ENCODE data around the gene TMEM59L.
"Not testable (repeated sequence)": the region's sequence is repeated elsewhere in the genome, so short reads cannot be mapped to it uniquely, and the experiment has no call there.

TMEM59L gene

DNA sequence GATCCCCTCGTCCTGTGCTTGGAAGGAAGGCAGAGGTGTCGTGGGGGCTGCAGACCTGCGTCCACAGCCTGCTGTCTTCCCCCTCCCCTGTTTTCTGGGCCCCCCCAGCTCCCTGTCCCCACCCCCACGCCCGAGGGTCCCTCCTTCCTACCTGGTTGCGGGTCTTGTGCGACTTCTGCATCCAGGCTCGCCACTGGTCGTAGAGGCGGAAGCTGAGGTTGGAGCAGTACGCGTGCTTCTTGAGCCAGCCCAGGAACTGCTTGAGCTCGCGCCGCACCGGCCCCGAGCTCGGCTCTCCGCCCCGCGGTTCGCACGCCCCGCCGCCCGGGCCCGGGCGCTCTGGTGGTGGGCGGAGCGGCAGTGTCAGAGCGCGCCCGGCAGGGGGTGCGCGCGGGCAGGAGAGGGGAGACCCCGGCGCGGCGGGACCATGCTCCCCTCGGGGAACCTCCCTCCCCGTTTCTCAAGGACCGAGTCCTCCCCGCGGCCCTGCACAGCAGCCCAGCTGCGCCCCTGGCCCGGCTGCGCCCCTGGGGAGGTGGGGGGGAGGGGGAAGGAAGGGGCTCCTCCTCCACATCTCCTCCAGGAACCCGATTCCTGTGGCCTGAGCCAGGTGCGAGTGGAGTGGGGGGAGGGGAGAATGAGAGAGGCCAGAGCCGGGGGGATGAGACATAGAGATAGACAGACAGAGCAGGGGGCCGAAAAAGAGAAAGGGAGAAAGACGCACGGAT, 18.4 kb upstream of the TMEM59L start:
- DNase-seq (ENCODE audit: low spot score) = peak; percentile 86

DNA sequence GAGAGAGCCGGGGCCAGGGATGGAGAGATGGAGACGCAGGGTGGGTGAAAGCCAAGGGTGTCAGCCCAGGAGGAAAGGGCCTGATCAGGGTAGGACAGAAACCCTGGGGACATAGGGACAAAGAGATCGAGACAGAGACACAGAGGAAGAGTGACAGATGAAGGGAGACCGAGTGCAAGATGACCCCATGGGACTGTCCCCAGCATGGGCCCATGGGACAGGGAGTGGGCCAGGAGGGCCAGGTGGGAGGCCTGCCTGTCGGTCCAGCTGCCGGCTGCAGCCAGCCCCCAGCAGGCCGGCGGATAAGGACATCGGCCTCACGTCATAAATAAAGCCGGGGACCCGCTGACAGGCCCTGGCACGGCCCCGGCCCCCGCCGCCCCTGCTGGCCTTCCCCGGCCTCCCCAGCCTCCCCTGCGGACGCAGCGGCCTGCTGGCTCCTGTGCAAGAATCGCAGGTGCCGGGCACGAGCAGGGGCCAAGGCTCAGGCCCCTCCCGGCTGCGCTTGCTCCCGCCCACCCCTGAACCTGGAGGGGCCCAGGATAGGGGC, 17.8 kb upstream of the TMEM59L start:
- DNase-seq (ENCODE audit: low spot score) = no peak

DNA sequence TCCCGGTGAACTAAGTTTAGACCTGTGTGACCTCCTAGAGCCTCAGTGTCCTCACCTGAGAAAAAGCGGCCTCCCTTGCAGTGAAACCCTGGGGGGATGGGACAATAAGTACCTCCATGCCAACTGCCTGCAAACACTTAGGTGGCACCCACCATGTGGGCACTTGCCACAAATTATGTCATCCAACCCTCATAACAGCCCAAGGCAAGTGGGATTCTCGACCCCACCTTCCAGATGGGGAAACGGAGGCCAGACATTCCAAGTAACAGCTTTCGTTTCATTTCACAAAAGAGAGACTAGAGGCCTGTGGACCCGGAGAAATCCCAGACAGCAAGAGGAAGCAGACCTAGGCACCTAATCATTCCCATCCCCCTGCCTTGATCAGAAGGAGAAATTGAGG, 17.2 kb upstream of the TMEM59L start:
- no peak for DNase-seq (ENCODE audit: low spot score)

DNA sequence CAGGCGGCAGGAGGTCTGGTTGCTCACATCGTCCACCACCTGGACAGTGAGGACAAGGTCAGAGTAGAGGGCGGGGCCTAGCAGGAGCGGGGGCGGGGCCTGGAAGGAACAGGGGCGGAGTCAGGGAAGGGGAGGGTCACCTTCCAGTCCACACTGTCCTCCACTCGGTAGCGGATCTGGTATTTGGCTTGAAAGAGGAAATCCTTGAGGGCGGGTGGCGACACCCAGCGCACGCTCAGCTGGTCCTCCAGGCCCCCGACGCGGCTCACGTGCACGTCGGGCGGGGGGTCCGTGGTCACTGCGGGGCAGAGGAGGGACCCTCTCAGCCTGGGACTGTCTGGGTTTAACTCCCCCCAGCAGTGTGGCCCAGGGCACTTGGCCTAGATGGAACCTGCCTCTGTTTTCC, 15.9 kb upstream of the TMEM59L start:
- no peak for DNase-seq (ENCODE audit: low spot score)

DNA sequence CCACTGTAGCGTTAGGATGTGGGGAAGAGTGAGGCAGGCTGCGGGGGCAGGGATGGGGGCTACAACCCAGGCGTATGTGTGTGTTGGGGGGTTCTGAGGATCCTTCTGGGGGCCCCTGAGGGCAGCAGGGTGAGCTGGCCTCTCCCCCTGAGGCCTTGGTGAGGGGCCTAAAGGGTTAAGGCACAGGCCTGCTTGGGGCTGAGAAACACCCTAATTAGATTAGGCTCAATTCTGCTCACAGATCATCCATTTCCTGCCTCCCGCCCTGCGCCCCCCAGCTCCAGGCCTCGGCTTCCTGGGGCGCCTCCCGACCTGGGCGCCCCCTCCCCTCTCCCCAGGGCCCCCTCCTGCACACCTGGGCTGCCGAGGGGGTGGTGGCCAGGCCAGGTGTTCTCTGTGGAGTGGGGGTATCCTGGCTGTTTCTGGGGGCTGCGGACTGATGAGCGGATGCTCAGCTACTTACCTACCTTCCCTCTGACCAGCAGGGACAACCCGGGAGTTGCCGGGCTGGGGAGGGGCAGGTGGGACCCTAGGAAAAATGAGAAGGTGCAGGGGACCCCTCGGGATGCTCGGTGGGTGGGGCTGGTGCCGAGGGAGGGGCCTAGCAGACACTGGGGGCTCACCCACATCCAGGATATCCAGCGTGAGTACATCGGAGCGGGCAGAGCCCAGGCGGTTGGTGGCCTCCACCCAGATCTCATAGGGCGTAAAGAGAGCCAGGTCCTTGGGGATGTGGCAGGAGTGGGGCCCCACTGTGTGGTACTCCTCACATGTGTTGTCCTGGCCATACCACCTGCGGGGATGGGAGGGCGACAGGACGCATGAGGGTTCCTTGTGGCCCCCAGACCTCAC, 14.6 kb upstream of the TMEM59L start:
- no peak for DNase-seq (ENCODE audit: low spot score)

DNA sequence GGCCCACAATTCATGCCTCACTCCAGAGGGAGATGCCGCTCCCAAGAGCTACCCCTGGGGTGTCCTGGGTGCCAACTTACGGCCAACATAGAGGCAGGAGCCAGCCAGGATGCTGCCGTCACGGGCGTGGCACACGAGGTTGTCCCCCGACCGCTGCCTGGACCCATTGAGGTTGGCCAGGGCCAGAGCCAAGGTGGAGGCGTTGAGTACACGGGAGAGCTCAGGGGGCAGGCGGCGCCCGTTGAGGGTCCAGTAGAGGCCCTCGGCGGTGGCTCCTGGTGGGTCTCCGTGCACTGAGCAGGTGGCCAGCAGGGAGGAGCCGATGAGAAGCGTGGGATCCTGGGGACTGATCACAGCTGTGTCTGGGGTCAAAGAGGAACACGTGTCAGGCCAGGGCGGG, 13.2 kb upstream of the TMEM59L start:
- DNase-seq (ENCODE audit: low spot score) = no peak

DNA sequence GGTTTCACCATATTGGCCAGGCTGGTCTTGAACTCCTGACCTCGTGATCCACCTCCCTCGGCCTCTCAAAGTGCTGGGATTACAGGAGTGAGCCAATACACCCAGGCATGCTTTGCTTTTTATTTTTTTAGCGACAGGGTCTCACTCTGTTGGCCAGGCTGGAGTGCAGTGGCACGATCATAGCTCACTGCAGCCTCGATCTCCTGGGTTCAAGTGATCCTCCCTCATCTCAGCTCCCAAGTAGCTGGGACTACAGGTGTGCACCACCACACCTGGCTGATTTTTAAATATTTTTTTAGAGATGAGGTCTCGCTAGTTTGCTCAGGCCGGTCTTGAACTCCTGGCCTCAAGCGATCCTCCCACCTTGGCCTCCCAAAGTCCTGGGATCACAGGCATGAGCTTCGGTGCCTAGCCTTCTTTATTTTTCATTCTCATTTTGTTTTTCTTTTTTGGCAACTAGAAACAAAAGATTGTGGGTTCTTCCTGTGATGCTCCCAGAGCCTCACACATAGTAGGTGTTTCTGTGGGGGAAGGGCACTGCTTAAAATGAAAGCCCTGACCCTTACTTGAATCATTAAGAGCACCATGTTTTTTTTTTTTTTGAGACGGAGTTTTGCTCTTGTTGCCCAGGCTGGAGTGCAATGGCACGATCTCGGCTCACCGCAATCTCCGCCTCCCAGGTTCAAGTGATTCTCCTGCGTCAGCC, 11.8 kb upstream of the TMEM59L start:
- not testable (repeated sequence) for DNase-seq (ENCODE audit: low spot score)

DNA sequence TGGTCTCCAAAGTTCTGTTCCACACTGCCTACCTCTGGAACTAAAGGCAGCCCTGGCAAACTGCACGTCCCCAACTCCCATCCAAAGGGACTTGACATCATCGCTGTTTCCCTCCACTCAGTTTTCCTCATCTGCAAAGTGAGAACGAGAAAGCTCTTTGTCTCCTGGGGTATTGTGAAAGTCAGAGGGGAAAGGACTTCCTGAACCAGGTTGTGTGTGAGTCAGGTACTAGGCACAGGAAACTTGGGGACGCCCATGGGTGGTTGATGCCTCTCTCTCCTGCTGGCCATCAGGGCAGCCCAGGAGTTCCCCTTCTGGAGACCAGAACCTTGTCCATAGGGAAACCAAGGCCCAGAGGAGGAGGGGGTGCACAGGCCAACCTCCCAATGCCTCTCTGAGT, 10.8 kb upstream of the TMEM59L start:
- DNase-seq (ENCODE audit: low spot score) = no peak

DNA sequence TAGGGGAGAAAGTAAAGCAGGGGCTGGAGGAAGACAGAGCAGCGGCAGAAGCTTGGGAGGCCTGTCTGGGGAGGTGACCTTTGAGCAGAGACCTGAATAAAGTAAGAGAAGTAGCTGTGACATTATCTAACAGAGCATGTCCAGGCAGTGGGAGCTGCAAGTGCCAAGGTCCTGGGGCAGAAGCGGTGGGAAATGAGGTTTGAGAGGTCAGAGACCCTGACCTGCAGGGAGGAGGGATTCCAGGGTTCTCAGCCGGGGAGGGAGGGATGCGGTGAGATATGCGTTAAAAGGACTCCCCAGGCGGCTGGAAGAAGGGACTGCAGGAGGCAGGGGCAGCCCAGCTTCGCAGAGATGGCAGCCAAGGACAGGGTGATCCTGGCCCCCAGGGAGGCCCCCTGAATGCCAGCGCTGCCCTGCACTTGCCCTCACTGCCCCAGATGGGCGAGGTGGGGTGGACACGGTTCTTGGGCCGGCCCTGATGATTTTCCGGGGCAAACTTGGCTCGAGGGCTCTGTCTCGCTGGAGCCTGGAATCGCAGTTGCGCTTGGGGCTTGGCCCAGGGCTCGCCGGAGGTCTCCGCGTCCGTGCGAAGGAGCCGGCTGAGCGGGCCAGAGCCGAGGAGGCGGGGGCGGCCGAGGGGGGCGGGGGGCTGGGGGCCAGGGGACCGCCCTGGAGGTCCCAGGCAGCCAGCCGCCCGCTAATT, 9.3 kb upstream of the TMEM59L start:
- DNase-seq (ENCODE audit: low spot score) = no peak

DNA sequence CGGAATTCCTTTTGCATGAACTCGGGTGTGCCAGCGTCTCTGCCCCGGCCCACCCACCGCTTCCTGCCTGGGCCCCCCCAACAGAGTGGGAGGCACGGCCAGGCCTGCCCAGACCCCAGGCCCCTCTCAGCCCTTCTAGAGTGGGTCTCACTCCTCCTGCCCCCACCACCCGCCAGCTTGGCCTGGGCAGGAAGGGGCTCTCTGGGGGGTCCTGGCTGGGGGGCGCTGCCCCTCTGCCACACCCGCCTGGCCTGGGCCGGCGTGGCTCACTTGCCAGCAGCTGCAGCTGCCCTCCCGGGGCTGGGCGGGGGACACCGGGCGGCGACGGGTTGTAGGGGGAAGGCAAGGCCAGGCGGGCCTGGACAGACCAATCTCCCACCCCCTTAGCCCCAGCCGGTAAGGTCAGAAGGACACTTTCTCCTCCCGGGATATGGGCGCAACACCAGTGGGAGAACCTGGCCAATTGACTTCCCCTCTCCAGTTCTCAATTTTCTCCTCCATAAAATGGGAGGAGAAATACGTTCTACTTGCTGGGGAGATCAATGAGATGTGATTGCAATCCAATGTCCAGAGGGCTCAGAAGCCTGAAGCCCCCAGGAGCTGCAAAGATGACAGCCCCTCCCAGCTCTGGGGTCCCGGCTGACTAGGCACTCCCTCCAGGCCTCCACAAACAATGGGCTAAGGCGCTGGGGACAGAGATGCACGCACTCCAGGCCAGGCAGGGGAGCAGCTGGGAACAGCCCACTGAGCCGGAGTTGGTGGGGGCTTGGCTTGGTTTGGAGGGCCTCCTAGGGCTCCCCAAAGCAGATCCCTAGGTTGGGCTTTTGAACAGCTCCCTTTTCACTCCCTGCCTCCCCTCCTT, 8.5 kb upstream of the TMEM59L start:
- DNase-seq (ENCODE audit: low spot score) = no peak

DNA sequence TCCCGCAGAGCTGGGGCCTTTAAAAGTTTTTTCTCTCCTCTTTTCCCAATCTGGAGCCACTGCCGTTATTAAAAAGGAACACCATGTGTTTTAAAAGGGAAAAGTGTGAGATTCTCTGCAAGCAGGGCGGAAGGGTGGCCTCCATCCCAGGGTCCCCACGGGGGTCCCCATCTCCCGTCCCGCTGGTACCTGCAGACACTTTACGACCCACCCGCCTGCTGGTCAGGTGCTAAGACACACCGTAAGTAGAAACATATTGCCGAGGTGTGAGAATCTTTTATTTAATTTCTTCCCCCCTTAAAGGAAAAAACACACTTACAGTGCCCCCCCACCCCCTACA, 7.9 kb upstream of the TMEM59L start:
- DNase-seq (ENCODE audit: low spot score) = no peak

DNA sequence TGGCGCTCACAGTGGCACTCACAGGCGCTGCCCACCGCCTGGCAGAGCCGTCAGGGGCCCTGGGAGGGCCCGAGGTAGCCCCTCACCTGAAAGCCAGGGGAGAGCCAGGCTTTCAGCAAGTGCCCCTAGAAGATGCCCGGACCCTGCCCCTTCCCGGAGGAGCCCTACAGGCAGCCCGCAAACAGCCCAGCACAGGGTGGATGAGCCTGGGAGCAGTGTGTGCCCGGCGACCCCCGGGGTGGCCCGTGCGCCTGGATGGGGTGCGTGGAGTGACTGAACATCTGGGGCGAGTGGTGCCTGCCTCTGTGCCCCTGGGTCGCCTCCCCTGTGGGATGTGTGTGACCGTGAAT, 7.5 kb upstream of the TMEM59L start:
- no peak for DNase-seq (ENCODE audit: low spot score)

DNA sequence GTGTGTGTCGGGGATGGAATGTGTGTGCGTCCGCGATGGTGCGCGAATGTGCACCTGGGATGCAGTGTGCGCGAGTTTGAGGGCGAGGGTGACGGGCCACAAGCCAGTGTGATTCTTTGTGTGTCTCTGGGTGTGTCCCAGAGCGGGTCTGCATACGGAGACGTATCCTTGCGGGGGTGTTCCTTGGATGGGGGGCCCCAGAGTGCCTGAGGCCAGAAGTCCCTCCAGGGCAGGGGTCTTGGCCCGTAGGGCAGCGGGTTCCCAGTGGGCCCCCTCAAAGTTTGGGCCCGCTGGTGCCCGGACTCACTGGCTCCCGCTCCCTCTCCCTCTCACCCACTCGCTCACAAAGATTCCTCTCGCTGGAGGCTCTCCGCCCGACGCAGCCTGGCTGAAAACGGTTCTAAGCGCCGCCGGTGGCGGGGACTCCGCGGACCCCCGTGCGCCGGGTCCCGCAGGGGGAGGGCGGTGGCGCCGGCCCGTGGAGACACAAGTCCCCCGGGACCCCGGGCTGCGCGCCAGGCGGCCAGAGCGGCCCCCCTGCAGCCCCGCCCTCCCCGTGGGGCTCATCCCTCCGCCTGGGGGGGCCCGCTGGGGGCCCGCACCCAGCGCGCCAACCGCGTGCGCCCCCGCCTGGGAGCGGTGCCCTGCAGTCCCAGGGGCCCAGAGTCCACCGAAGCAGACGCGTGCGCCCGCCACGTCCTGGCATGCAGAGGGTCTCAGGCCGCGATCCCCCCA, 7.0 kb upstream of the TMEM59L start:
- no peak for DNase-seq (ENCODE audit: low spot score)

DNA sequence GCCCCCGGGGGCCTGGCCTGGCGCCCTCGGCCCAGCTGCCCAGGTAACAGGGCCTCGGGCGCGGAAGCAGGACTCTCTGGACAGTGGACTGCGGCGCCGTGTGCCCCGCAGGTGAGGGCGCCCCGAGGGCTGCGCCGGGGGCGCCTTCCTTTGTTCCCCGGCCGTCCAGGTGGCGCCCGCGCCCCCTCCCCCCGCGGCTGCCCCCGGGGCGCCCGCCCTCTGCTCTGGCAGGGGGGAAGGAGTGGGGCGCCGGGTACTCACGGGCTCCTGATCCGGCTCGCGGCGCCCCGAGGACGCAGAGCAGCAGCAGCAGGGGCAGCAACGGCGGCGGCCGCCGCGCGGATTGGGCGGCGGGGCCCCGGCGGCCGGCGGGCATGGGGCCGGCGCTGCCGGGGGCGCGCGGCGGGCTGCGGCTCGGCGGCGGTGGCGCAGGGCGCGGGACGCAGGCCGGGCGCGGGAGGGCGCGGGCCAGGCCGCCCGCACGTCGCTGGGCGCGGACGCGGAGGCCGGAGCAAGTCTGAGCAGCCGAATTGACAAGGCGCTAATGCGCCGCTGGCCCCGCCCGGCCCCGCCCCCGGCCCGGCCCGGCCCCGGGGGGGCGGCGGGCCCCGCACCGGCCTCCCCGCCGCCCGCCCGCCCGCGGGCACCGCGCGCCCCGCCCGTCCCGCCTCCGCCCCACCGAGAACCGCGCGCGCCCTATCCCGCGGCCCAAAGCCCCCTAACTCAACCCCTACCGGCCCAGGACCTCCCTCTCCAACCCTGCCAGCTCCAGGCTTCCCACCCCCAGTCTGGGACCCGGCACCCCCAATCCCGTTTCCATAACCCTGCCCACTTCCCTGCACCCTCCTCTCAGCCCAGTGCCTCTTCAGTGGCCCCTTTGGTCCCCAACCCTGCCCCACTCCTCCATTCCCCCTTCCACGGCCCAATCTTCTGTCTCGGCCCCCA, 6.1 kb upstream of the TMEM59L start, which contains the start of gene CRLF1:
Gene CRLF1, minus strand, starts transcription at position 519 of the 945 bp plus-strand sequence. Its CDS starts 143 bp downstream, at position 376.
- DNase-seq (ENCODE audit: low spot score) = no peak

DNA sequence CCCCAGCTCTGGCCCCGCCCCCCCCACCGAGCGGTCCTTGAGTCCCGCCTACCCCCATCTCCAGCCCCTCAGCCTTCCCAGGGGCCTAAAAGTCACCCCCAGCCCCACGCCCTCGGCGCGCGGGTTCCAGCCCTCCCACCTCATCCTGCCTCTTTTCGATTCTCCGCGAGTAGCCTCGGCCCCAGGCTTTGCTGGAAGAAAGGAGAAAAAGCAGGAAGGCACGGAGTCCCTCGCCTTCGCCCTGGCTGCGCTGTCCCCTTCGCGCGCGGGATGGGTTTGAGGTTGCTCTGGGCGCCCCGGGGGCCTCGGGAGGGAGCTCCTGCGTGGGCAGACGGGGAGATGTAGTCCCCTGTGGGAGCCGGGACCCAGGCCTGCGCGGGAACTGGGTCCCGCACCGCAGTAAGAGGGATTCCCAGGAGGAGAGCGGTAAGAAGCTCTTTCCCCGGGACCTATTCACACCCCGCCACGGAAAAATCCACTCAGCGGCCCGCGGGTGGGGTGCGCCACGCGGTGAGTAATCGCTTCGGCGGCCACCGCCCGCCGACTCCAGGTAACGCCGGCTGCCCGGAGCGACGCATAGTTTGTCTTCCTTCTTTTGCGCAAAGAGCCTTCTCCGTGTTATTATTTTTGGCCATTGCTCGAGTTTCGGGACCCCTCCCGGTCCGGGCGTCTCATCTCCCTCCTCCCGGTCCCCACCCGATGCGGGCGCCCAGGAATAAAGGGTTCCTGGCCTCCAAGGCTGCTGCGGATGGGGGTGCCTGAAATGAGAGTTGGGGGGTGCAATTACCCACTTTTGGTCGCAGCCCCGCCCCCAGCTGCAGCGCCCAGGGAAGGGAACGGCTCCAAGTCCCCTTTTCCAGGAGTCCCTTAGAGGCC, 5.2 kb upstream of the TMEM59L start:
- DNase-seq (ENCODE audit: low spot score) = no peak

DNA sequence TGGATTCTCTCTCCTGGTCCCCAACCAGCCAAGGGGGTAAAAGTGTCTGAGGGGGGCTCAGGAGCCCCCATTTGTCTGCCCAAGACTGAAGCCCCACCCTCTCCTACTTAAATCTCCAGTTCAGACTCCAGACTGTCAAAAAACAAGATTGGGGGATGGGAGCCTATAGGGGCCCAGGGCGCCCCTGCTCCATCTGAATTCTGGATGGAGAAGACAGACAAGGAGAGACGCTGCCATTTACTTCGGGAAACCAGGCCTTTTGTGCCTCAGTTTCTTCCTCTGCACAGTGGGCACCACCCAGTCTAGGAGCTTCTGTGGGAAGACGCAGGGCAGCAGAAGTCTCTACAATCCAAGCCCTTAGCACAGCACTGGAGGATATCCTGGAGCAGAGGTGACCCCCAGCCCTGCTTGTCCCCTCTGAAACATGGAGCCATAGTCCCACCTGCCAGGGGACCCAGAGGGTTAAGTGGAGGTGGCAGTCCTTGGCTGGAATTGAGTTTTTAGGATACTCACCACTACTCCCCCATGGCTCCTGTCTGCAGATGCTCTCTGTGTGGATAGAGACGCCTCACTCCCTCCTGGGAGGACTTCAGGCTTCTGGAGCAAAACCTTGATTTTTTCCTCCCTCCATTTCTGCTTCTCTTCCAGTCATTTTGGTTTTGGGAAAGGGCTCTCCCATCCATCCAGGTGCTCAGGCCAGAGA, 4.4 kb upstream of the TMEM59L start:
- DNase-seq (ENCODE audit: low spot score) = no peak
